Naive B cell (primary cell): Measurements from ENCODE around the gene DBR1. TPM values are rescaled to one million over a fixed set of nuclear protein-coding genes. Genes with fewer than 3 reads are reported as not detected.

Source experiments
- ATAC-seq, 2 donors: fragments of 150-1000 bp; cut with Tn5 transposase; 2 replicates each; pipeline ENCODE4 v1.10.0; 2021; ENCODE audit warnings: low read depth in 2 of 2, mild to moderate bottlenecking in 2 of 2, moderate library complexity in 2 of 2
- DNase-seq: peaks from one replicate; pipeline ENCODE4 v3.0.0; 2022
- H3K27ac Mint-ChIP-seq, 6 donors: one replicate each; pipeline ENCODE4 v1.8.0; 2020 to 2022; ENCODE audit warnings: mild to moderate bottlenecking in 6 of 6, mixed read lengths in 6 of 6, moderate library complexity in 5 of 6, inconsistent platforms in 2 of 6
- H3K27me3 Mint-ChIP-seq, 3 donors: one replicate each; pipeline ENCODE4 v1.8.0; 2021 to 2022; ENCODE audit warnings: mixed read lengths in 3 of 3, mild to moderate bottlenecking in 1 of 3
- H3K36me3 Mint-ChIP-seq, 2 donors: one replicate each; pipeline ENCODE4 v1.8.0; 2020 to 2022; ENCODE audit warnings: mixed read lengths in 2 of 2, inconsistent platforms in 1 of 2, mild to moderate bottlenecking in 1 of 2
- H3K4me1 Mint-ChIP-seq, 3 donors: one replicate each; pipeline ENCODE4 v1.8.0; 2020 to 2022; ENCODE audit warnings: mixed read lengths in 3 of 3, inconsistent platforms in 1 of 3, mild to moderate bottlenecking in 1 of 3, moderate library complexity in 1 of 3
- H3K4me3 Mint-ChIP-seq, 8 donors: one replicate each; pipeline ENCODE4 v1.8.0; 2020 to 2022; ENCODE audit warnings: mild to moderate bottlenecking in 8 of 8, mixed read lengths in 8 of 8, moderate library complexity in 8 of 8, inconsistent platforms in 2 of 8
- H3K9me3 Mint-ChIP-seq, 7 donors: one replicate each; pipeline ENCODE4 v1.8.0; 2020 to 2022; ENCODE audit warnings: mixed read lengths in 7 of 7, mild to moderate bottlenecking in 5 of 7, inconsistent platforms in 2 of 7, moderate library complexity in 1 of 7
- polyA plus RNA-seq, 6 donors: library from polyadenylated mRNA; unstranded; fragments of 300-500 nt; fragmentation: Illumina TruSeq; gene quantifications; one replicate each; pipeline ENCODE4 v1.2.3, GENCODE V29; 2021; ENCODE audit warnings: low read depth in 6 of 6

DBR1 gene
- polyA plus RNA-seq, 6 donors from 2014 or later = 7.6 to 14.3 (median 11.9) TPM; not detected in 1

DNA sequence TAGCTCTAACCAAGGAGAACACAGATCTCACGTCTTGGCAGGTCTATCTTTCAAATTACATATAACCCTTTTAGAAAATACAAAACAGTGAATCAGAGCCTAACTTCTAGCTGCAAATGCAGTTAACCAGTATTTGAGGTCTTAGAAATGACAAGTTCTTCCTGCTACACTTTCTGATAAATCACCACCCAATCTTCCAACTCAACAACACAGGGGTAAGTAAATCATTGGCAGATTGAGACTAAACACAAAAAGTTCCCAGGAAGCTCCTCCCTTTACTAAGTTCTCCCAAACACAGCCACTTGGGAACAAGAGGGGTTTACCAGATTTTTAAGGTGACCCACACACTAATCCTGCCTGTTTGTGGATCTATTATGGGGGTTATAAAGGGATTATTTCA is 42.5 kb downstream of the DBR1 start, which contains the start of gene A4GNT:
Gene A4GNT (minus strand): TSS at position 152 of the 400 bp plus-strand sequence. CDS start 1,134 bp downstream, outside the sequence.
- peaks cover 0 to 6% (median 0%) of the 10 kb centered on the region in 3 donors for H3K27me3 Mint-ChIP-seq
- H3K4me1 Mint-ChIP-seq = peaks cover 15 to 35% (median 16%) of the 10 kb centered on the region in 3 donors
- H3K4me3 Mint-ChIP-seq = no peak within 1 kb of the TSS
- peak within 1 kb of the TSS in 1 of 6 donors; percentile 13 for H3K27ac Mint-ChIP-seq
- no peaks in the 10 kb centered on the region for H3K36me3 Mint-ChIP-seq
- ATAC-seq (no peak), DNase-seq (no peak)
- no peaks in the 10 kb centered on the region for H3K9me3 Mint-ChIP-seq

DNA sequence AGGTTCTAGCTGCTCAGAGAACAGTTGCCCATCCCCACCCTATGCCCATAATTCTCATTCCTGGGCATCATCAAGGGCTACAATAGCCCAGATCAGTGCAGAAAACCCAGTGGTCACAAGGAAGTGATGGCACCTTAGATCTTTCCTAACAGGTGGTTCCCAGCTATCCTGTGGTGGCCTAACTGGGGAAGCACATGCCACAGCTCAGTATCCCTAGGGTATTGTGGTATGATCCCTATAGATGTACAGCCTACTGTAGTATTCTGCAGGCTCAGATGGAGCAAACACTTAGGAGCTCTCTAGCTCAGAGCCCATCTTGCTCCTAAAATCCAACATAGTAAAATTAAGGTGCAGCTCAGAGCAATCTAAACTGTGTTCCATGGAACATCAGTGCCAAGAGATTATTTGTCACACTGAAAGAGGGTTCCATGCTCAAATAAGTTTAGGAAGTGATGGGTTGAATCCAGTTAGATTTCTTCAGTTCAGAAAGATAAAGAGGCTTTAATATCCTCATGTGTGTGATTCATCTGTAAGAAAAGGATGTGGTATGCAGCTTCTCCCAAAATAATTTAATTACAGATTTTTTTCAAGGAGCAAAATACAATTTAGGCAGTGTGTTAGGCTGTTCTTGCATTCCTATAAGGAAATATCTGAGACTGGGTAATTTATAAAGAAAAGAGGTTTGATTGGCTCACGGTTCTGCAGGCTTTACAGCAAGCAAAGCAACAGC is 46.9 kb downstream of the DBR1 start:
- Mint-ChIP-seq H3K4me1 (no peaks in the 10 kb centered on the region), H3K36me3 (no peaks in the 10 kb centered on the region), H3K27ac (no peak overlapping the region), H3K4me3 (no peak overlapping the region), H3K9me3 (peaks cover 0 to 11% (median 6%) of the 10 kb centered on the region in 7 donors), H3K27me3 (peaks cover 8 to 21% (median 15%) of the 10 kb centered on the region in 3 donors)
- DNase-seq = no peak
- ATAC-seq = no peak

- no peaks in the 10 kb centered on the region for H3K4me1 Mint-ChIP-seq
- peak overlapping the region in 1 of 8 donors; percentile 7 for H3K4me3 Mint-ChIP-seq
- DNase-seq = no peak
- no peaks in the 10 kb centered on the region for H3K36me3 Mint-ChIP-seq
- peaks cover 8 to 23% (median 15%) of the 10 kb centered on the region in 3 donors for H3K27me3 Mint-ChIP-seq
- peaks cover 0 to 11% (median 6%) of the 10 kb centered on the region in 7 donors for H3K9me3 Mint-ChIP-seq
- H3K27ac Mint-ChIP-seq = peak overlapping the region in 2 of 6 donors; percentile 62 to 89
- ATAC-seq = no peak
Observed at GRCh38 chr3:138125548-138126221, 49.0 kb downstream of the DBR1 start.

DNA sequence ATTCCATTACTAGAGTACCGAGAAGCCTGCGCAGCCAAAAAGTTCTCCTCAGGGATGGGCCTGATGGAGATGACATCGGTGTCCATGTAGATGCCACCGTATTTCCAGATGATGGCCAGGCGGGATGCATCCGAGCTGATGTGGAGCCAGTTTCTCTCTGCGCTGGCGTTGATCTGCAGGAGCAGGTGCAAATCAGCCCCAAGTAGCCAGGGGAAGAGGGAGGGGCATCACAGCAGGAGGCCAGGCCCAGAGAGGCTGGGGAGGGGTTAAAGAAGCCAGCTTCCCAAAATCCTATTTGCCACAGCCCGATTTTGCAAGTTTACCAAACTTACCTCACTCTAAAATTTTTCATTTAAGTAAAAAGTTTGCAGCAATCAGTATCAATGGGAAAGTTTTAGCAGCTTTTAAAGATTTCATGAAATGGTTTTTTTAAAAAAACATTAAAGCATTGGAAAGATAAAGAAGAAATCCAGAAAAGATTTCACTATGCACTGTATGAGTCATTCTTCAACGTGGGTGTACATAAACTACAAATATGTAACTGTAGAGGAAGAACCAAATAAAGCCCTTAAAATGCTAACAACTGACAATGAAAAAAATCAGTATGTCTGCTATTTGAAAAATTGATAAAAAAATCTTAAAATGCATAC is 49.9 kb downstream of the DBR1 start:
- Mint-ChIP-seq H3K9me3 (peaks cover 0 to 11% (median 6%) of the 10 kb centered on the region in 7 donors), H3K4me1 (no peaks in the 10 kb centered on the region), H3K27ac (no peak overlapping the region), H3K36me3 (no peaks in the 10 kb centered on the region), H3K27me3 (peaks cover 8 to 27% (median 19%) of the 10 kb centered on the region in 3 donors), H3K4me3 (no peak overlapping the region)
- ATAC-seq = no peak
- no peak for DNase-seq

DNA sequence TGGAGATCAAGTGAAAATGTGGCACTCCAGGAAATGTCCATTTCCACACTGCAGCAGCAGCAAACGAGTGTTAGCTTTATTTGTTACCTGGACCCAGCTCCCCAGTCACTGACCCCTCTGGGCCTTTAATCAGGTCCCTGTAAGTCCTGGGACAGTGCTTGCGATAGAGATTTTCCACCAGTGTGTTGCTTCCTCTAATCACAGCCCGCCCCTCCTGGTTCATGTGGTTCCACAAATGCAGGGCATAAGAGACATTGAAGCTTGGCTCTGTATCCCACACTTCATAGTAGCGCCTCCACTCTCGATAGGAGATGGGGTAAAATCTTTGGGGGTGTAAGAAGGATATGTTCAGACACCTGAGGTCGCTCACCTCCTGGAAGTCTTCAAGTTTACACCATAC is 50.5 kb downstream of the DBR1 start:
- ATAC-seq = no peak
- Mint-ChIP-seq H3K9me3 (peaks cover 0 to 11% (median 6%) of the 10 kb centered on the region in 7 donors), H3K4me1 (no peaks in the 10 kb centered on the region), H3K4me3 (no peak overlapping the region), H3K27me3 (peaks cover 8 to 27% (median 19%) of the 10 kb centered on the region in 3 donors), H3K36me3 (no peaks in the 10 kb centered on the region), H3K27ac (no peak overlapping the region)
- DNase-seq = no peak

DNA sequence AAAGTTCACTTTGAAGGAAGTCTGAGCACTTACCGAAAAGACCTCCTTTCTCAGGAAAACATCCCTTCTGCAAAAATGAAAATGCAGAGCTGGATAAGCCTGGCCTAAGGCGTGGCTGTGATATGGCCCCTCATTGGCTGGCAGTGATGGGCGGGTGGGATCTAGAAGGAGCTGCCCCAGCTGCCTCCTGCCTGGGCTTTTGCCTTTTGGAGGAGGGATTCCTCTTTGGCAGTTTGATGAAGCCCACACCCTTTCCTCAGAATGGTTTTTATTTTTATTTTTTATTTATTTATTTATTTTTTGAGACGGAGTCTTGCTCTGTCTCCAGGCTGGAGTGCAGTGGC is 55.3 kb downstream of the DBR1 start:
- ATAC-seq = no peak
- DNase-seq = no peak
- H3K36me3 Mint-ChIP-seq = peaks cover 0 to 8% of the 10 kb centered on the region in 2 donors
- H3K27me3 Mint-ChIP-seq = peaks cover 28 to 62% (median 40%) of the 10 kb centered on the region in 3 donors
- H3K4me1 Mint-ChIP-seq = peaks cover 4 to 18% (median 9%) of the 10 kb centered on the region in 3 donors
- peaks cover 0 to 10% (median 6%) of the 10 kb centered on the region in 7 donors for H3K9me3 Mint-ChIP-seq
- no peak overlapping the region for H3K4me3 Mint-ChIP-seq
- no peak overlapping the region for H3K27ac Mint-ChIP-seq

GRCh38 chr3:138118612-138119422 is 55.9 kb downstream of the DBR1 start:
- Mint-ChIP-seq H3K27ac (no peak overlapping the region), H3K27me3 (peaks cover 33 to 68% (median 42%) of the 10 kb centered on the region in 3 donors), H3K4me3 (no peak overlapping the region), H3K4me1 (peaks cover 4 to 21% (median 12%) of the 10 kb centered on the region in 3 donors), H3K36me3 (peaks cover 0 to 8% of the 10 kb centered on the region in 2 donors), H3K9me3 (peaks cover 0 to 10% (median 4%) of the 10 kb centered on the region in 7 donors)
- ATAC-seq = peak; percentile 32 to 43
- DNase-seq = peak; percentile 17

- peaks cover 4 to 21% (median 12%) of the 10 kb centered on the region in 3 donors for H3K4me1 Mint-ChIP-seq
- peak within 1 kb of the TSS; percentile 67 to 91 (median 82) for H3K4me3 Mint-ChIP-seq
- peaks cover 0 to 1% (median 0%) of the 10 kb centered on the region in 7 donors for H3K9me3 Mint-ChIP-seq
- DNase-seq (peak; percentile 9), ATAC-seq (peak; percentile 89)
- H3K27ac Mint-ChIP-seq = peak within 1 kb of the TSS in 1 of 6 donors; percentile 90
- H3K36me3 Mint-ChIP-seq = peaks cover 0 to 8% of the 10 kb centered on the region in 2 donors
- H3K27me3 Mint-ChIP-seq = peaks cover 44 to 81% (median 61%) of the 10 kb centered on the region in 3 donors
Observed at GRCh38 chr3:138114988-138115971, 59.4 kb downstream of the DBR1 start, which contains the start of gene DZIP1L. Gene DZIP1L, minus strand, starts transcription at chr3:138115608. Its CDS starts 11,637 bp downstream, at chr3:138103971.

DNA sequence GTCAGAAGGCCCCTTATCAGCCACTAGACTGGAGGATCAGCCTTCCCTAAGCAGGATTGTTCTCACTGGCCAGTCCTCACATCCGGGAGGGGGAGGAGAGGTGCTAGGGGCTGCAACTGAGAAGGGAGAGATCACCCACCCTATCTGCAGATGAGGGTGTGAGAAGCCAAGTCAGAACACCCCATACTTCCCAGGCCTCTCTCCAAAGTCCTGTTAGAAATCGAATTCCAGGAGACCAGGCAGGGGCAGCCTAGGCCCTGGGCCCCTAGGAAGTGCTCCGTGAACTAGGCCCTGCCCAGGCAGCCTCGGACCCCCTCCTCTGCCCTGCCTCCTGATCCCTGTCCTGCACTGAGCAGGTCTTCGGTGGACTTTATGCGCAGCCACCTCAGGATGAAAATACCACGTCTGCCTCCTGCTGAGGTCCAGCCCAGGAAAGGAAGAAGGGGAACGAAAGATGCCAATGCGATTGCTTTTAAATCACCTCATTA is 60.2 kb downstream of the DBR1 start:
- Mint-ChIP-seq H3K4me1 (peaks cover 4 to 21% (median 12%) of the 10 kb centered on the region in 3 donors), H3K4me3 (peak overlapping the region; percentile 67 to 86 (median 82)), H3K27me3 (peaks cover 45 to 83% (median 69%) of the 10 kb centered on the region in 3 donors), H3K27ac (peak overlapping the region in 1 of 6 donors; percentile 90), H3K36me3 (peaks cover 0 to 8% of the 10 kb centered on the region in 2 donors), H3K9me3 (peaks cover 0 to 1% (median 0%) of the 10 kb centered on the region in 7 donors)
- ATAC-seq (no peak), DNase-seq (no peak)

DNA sequence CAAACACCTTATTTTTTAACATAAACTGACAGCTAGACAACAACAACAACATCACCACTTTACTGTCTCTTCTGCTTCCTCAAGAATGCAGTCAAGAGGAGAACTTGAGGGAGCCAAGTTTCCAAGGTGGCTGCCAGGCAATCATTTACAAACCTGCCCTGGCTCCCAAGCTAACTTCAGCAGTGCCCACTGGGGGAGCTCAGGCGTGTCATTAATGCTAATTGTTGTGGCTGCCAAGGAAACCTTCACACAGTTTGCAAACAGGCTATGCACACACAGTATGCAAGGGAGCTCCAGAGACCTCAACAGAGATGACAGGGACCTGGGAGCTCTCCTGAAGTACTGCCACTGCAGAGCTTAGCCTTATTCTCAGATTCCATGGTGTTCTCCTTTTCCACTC is 61.4 kb downstream of the DBR1 start:
- Mint-ChIP-seq H3K9me3 (peaks cover 0 to 2% (median 0%) of the 10 kb centered on the region in 7 donors), H3K36me3 (peaks cover 0 to 8% of the 10 kb centered on the region in 2 donors), H3K4me3 (peak overlapping the region in 1 of 8 donors; percentile 28), H3K4me1 (peaks cover 4 to 21% (median 12%) of the 10 kb centered on the region in 3 donors), H3K27ac (no peak overlapping the region), H3K27me3 (peaks cover 41 to 83% (median 77%) of the 10 kb centered on the region in 3 donors)
- DNase-seq = no peak
- ATAC-seq = no peak

DNA sequence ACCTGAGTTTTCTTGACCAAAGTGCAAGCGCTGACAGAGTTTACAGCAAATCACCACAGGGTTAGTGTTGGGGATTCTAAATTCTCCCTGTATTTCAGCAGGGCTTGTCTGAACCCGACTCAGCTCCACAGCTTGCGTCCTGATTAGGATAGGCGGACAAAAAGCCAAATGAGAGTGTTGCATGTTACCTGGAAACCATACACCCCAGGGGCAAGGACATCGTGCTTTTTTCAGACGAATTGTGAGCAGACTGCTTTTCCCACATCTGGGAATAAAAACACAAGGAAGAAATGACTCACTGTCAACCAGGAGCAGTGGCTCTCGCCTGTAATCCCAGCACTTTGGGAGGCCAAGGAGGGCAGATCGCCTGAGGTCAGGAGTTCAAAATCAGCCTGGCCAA is 62.4 kb downstream of the DBR1 start:
- ATAC-seq (no peak), DNase-seq (no peak)
- Mint-ChIP-seq H3K9me3 (peaks cover 0 to 2% (median 0%) of the 10 kb centered on the region in 7 donors), H3K4me1 (peaks cover 4 to 21% (median 12%) of the 10 kb centered on the region in 3 donors), H3K36me3 (peaks cover 0 to 8% of the 10 kb centered on the region in 2 donors), H3K4me3 (no peak overlapping the region), H3K27ac (no peak overlapping the region), H3K27me3 (peaks cover 35 to 86% (median 70%) of the 10 kb centered on the region in 3 donors)
